ENCODE data around the gene CAMK1D.
"Not testable (repeated sequence)": the region's sequence is repeated elsewhere in the genome, so short reads cannot be mapped to it uniquely, and the experiment has no call there.

Gene CAMK1D

GRCh38 chr10:12529976-12530375 lies 180.6 kb downstream of the CAMK1D start:
- no peak for DNase-seq

GRCh38 chr10:12531305-12532220 lies 182.2 kb downstream of the CAMK1D start:
- no peak for DNase-seq

GRCh38 chr10:12533151-12533550 lies 183.8 kb downstream of the CAMK1D start:
- no peak for DNase-seq

- no peak for DNase-seq
These were observed 184.4 kb downstream of the CAMK1D start for GRCh38 chr10:12533723-12534122.

GRCh38 chr10:12534824-12535223 lies 185.5 kb downstream of the CAMK1D start:
- no peak for DNase-seq

- no peak for DNase-seq
These were observed 186.3 kb downstream of the CAMK1D start for GRCh38 chr10:12535656-12536055.

GRCh38 chr10:12538491-12538995 lies 189.2 kb downstream of the CAMK1D start:
- DNase-seq, result no peak

GRCh38 chr10:12539350-12540164 lies 190.2 kb downstream of the CAMK1D start:
- no peak for DNase-seq

GRCh38 chr10:12540341-12540781 lies 191.0 kb downstream of the CAMK1D start:
- no peak for DNase-seq

- DNase-seq, result no peak
These were observed 192.2 kb downstream of the CAMK1D start for GRCh38 chr10:12541446-12542067.

- no peak for DNase-seq
These were observed 192.9 kb downstream of the CAMK1D start for GRCh38 chr10:12542133-12542670.

- DNase-seq, result no peak
These were observed 194.2 kb downstream of the CAMK1D start for GRCh38 chr10:12543589-12543988.

GRCh38 chr10:12546160-12546802 lies 196.9 kb downstream of the CAMK1D start:
- DNase-seq, result not testable (repeated sequence)

- no peak for DNase-seq
These were observed 198.0 kb downstream of the CAMK1D start for GRCh38 chr10:12547301-12547771.

- no peak for DNase-seq
These were observed 199.9 kb downstream of the CAMK1D start for GRCh38 chr10:12549297-12549696.

- no peak for DNase-seq
These were observed 201.6 kb downstream of the CAMK1D start for GRCh38 chr10:12550994-12551393.

GRCh38 chr10:12556039-12556438 lies 206.7 kb downstream of the CAMK1D start:
- DNase-seq, result no peak

GRCh38 chr10:12559578-12560178 lies 210.3 kb downstream of the CAMK1D start:
- no peak for DNase-seq

GRCh38 chr10:12561307-12561706 lies 212.0 kb downstream of the CAMK1D start:
- no peak for DNase-seq

GRCh38 chr10:12561720-12562119 lies 212.4 kb downstream of the CAMK1D start:
- DNase-seq, result no peak

- no peak for DNase-seq
These were observed 214.1 kb downstream of the CAMK1D start for GRCh38 chr10:12563489-12563888.

GRCh38 chr10:12564173-12564572 lies 214.8 kb downstream of the CAMK1D start:
- no peak for DNase-seq

Measured in Kasumi-1 (cell line).